WI38 (cell line): Measurements from ENCODE around the gene PFAS.

ENCODE experiments used
- H3K4me3 ChIP-seq: 2 replicates; pipeline ENCODE4 v1.5.1; 2011; ENCODE audit warnings: low read depth, mild to moderate bottlenecking, control low read depth, low read length
- CTCF ChIP-seq: IDR thresholded peaks from 2 replicates; pipeline ENCODE4 v1.5.1; 2012; ENCODE audit warnings: low read depth, mild to moderate bottlenecking, control low read depth, low read length

Gene PFAS

GRCh38 chr17:8267480-8268147 lies 18.5 kb downstream of the PFAS start:
- H3K4me3 ChIP-seq = no peak overlapping the region
- no peak for TF ChIP-seq CTCF

GRCh38 chr17:8268550-8269298 lies 19.6 kb downstream of the PFAS start:
- H3K4me3 ChIP-seq = no peak overlapping the region
- TF ChIP-seq CTCF = no peak

GRCh38 chr17:8272421-8272820 lies 23.3 kb downstream of the PFAS start:
- no peak for TF ChIP-seq CTCF
- H3K4me3 ChIP-seq = no peak overlapping the region

GRCh38 chr17:8273884-8274444 lies 24.9 kb downstream of the PFAS start:
- no peak for TF ChIP-seq CTCF
- H3K4me3 ChIP-seq = no peak overlapping the region

- TF ChIP-seq CTCF = no peak
- H3K4me3 ChIP-seq = no peak overlapping the region
Measured at GRCh38 chr17:8274816-8275215, 25.7 kb downstream of the PFAS start.

GRCh38 chr17:8275421-8276290 lies 26.6 kb downstream of the PFAS start:
- H3K4me3 ChIP-seq = no peak overlapping the region
- no peak for TF ChIP-seq CTCF
